Upper lobe of right lung (tissue), 1 donor: Measurements from ENCODE around the gene CRYL1. TPM values are rescaled to one million over a fixed set of nuclear protein-coding genes. Genes with fewer than 3 reads are reported as not detected.

Source experiments
- ATAC-seq: fragments of 200-7000 bp; cut with Tn5 transposase; one replicate; pipeline ENCODE4 v1.9.1; 2020; ENCODE audit warnings: mild to moderate bottlenecking, moderate library complexity
- DNase-seq: peaks from one replicate; pipeline ENCODE4 v3.0.0-alpha.2; 2020
- H3K27ac ChIP-seq: fragments of 200-600 bp; one replicate; pipeline ENCODE4 v1.8.0; 2022
- H3K27me3 ChIP-seq: fragments of 200-600 bp; one replicate; pipeline ENCODE4 v1.8.0; 2022; ENCODE audit warnings: mild to moderate bottlenecking
- H3K36me3 ChIP-seq: fragments of 200-600 bp; one replicate; pipeline ENCODE4 v1.8.0; 2022
- H3K4me1 ChIP-seq: fragments of 200-600 bp; one replicate; pipeline ENCODE4 v1.8.0; 2022
- H3K4me3 ChIP-seq: fragments of 200-600 bp; one replicate; pipeline ENCODE4 v1.8.0; 2022; ENCODE audit warnings: mild to moderate bottlenecking
- H3K9me3 ChIP-seq: fragments of 200-600 bp; one replicate; pipeline ENCODE4 v1.8.0; 2022
- CTCF ChIP-seq: fragments of 200-600 bp; IDR thresholded peaks from one replicate; pipeline ENCODE4 v1.8.0; 2022; ENCODE audit warnings: antibody characterized with exemption
- intact Hi-C: fragments of 100-400 bp; cut with DNase I; formaldehyde crosslinking; loops from one replicate; pipeline ENCODE4 v1.11.0; 2022
- total RNA-seq: library from RNA; stranded (reverse); fragmentation: NEBNext Ultra II Directional; extraction: Animal tissue kit (Norgen Biotek cat#: 25700); gene quantifications from one replicate; pipeline ENCODE4 v1.2.1, GENCODE V29; 2021
- donor health status: DM: no; HTN: yes; CAD: no; lungs with severe emphysema.

CRYL1 gene
- total RNA-seq, 1 donor from 2014 or later = 28.5 TPM

DNA sequence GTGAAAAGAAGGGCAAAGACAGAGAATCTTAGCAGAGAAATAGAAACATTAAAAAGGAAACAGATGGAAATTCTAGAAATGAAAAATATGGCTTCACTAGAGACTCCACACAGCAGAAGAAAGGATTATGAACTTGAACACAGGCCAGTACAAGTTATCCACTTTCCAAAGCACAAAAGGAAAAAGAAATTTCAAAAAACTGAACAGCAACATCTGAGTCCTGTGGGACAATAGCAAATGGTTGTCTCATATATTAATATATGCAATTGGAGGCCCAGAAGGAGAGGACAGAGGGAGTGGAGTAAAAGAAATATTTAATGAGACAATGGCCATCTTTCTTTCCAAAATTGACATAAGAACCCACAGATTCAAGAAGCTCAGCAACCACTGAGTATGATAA is 151.8 kb downstream of the CRYL1 start:
- intact Hi-C loops = no loop called here
- no peak for TF ChIP-seq CTCF
- H3K27ac ChIP-seq = no peak overlapping the region
- no peaks in the 10 kb centered on the region for H3K9me3 ChIP-seq
- H3K4me1 ChIP-seq = no peaks in the 10 kb centered on the region
- no peak overlapping the region for H3K4me3 ChIP-seq
- no peak for DNase-seq
- no peaks in the 10 kb centered on the region for H3K36me3 ChIP-seq
- no peak for ATAC-seq
- no peaks in the 10 kb centered on the region for H3K27me3 ChIP-seq

- TF ChIP-seq CTCF = no peak
- Histone ChIP-seq H3K27me3 (no peaks in the 10 kb centered on the region), H3K27ac (no peak overlapping the region), H3K4me1 (no peaks in the 10 kb centered on the region), H3K9me3 (no peaks in the 10 kb centered on the region), H3K36me3 (no peaks in the 10 kb centered on the region), H3K4me3 (no peak overlapping the region)
- no peak for ATAC-seq
- DNase-seq = no peak
- intact Hi-C loops = no loop called here
Measured at GRCh38 chr13:20371825-20372224, 153.8 kb downstream of the CRYL1 start.

DNA sequence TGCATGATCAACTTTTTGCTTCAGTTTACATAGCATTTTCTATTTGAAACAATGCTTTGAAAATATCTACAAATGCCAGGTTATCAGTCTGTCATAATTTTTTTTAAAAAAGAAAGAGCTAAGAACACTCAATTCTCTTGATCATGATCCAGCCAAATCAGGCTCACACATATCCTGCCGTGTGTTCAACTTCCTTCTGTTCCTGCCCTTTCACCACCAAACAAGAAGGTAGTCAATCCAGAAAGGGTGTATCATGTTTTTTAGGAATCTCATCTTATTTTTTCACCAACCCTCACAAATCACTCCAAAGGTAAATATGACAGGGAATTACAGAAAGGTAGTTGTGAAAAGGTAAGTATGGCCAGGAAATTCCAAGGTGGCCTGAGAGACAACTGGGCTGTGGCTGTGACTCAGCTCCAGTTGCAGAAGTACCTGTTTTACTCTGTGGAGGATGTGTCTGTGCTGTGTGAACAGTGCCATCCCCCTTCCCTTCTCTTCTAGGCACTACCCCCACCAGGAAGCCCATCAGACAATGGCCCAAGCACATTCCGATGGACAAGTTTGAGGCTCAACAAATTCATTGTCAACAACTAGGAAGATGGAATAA is 154.7 kb downstream of the CRYL1 start:
- DNase-seq (no peak), ATAC-seq (no peak)
- no peak for TF ChIP-seq CTCF
- no peak overlapping the region for H3K27ac ChIP-seq
- H3K36me3 ChIP-seq = no peaks in the 10 kb centered on the region
- no peaks in the 10 kb centered on the region for H3K27me3 ChIP-seq
- H3K4me1 ChIP-seq = no peaks in the 10 kb centered on the region
- intact Hi-C loops = no loop called here
- no peak overlapping the region for H3K4me3 ChIP-seq
- H3K9me3 ChIP-seq = no peaks in the 10 kb centered on the region

DNA sequence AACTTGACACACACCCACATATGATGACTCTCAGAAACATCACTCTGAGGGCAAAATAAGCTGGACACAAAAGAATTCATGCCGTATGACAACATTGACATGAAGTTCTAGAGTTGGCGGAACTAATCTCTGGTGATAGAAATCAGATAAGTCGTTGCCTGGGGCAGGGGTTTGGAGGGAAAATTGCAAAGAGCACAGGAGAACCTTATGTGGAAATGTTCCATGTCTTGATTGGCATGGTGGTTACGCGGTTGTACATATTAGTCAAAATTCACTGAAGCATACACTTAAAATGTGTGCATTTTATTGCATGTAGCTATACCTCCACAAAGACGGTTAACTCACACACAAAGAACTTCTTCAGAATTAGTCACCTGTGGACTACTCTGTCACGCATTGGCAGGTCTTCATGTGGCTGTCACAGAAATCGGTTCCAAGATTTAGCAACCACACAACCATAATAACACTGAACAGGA is 155.7 kb downstream of the CRYL1 start:
- no peak for TF ChIP-seq CTCF
- Histone ChIP-seq H3K4me1 (no peaks in the 10 kb centered on the region), H3K4me3 (no peak overlapping the region), H3K27me3 (no peaks in the 10 kb centered on the region), H3K9me3 (no peaks in the 10 kb centered on the region), H3K27ac (no peak overlapping the region), H3K36me3 (no peaks in the 10 kb centered on the region)
- no peak for DNase-seq
- ATAC-seq = no peak
- intact Hi-C loops = no loop called here

GRCh38 chr13:20366056-20366455 is 159.6 kb downstream of the CRYL1 start:
- intact Hi-C loops = no loop called here
- Histone ChIP-seq H3K27me3 (no peaks in the 10 kb centered on the region), H3K27ac (no peak overlapping the region), H3K9me3 (no peaks in the 10 kb centered on the region), H3K36me3 (no peaks in the 10 kb centered on the region), H3K4me3 (no peak overlapping the region), H3K4me1 (no peaks in the 10 kb centered on the region)
- TF ChIP-seq CTCF = no peak
- DNase-seq = no peak
- ATAC-seq = no peak

DNA sequence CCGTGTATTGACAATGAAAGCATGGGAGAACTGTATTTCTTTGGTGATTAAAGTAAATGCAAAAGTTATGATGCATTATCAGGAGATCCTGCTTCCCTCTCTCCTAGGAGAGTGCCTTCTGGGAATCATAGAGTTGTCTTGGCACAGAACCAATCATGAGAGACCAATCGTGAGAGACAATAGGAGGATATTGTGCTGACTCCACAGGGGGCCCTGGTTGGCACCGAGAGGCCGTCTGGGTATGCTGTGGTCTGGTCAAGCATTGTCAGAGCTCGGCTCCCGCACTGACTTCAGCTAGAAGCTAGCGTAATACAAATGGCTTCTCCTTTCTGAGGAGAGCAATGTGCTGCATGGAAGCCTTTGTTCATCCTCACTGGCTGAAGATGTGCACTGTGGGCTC is 162.1 kb downstream of the CRYL1 start:
- DNase-seq = no peak
- H3K4me1 ChIP-seq = no peaks in the 10 kb centered on the region
- H3K4me3 ChIP-seq = no peak overlapping the region
- H3K27ac ChIP-seq = no peak overlapping the region
- no peak for ATAC-seq
- intact Hi-C loops = no loop called here
- no peak for TF ChIP-seq CTCF
- H3K36me3 ChIP-seq = no peaks in the 10 kb centered on the region
- no peaks in the 10 kb centered on the region for H3K9me3 ChIP-seq
- H3K27me3 ChIP-seq = no peaks in the 10 kb centered on the region
